ENCODE data around the gene PIEZO2.

The PIEZO2 gene

DNA sequence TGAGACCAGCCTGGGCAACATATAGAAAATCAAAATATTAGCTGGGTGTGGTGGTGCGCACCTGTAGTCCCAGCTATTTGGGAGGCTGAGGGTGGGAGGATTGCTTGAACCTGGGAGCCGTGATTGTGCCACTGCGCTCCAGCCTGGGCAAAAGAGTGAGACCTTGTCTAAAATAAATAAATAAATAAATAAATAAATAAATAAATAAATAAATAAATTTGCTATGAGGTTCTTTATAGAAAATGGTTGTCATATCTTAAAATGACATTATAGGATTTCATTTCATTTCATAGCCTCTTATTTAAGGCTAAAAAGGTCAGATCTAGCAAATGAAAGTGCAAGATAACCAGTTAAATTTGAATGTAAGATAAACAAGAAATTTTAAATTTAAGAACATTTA lies 430.6 kb downstream of the PIEZO2 start:
- no peak for DNase-seq

GRCh38 chr18:10715791-10716190 lies 433.6 kb downstream of the PIEZO2 start:
- DNase-seq, result peak in 1 of 2 experiments; percentile 19

- no peak for DNase-seq
These were observed 436.0 kb downstream of the PIEZO2 start for GRCh38 chr18:10713409-10713808.

DNA sequence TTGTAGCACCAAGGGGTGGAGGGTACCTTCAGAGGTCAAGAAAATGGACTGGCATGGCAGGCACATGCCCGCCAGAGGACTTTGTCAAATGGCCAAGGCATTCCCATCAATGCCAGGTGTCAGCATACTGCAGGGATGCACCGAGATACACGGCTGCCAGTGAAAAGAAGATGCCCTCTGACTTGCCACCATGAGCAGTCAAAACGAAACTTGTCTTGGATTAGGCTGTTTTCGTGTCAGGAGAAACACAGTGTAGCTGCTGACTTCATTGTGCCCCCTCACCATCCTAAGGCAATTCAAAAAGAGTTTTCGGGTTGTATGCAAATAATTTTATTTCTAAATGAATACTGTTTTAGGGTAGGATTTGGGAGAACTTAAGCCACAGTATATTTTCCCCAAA lies 442.1 kb downstream of the PIEZO2 start:
- DNase-seq, result no peak

DNA sequence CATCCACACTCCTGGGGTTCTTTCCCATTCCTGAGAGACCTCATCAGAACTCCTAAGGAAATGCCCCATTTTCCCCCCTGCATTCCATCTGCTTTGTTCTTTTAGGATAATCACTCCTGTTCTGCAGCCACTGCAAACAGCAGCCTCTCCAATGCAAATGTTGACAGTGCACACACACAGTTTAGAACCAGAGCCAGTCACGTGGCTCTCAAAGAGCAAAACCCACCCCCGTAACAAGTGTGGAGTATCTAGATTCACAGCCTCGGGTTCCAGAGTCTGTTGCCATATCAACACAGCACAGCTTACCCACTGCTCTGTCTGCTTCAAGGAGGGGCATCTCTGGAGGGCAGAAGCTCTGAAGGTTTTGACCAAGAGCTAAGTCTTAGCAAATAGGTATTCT lies 443.6 kb downstream of the PIEZO2 start:
- DNase-seq, result no peak

DNA sequence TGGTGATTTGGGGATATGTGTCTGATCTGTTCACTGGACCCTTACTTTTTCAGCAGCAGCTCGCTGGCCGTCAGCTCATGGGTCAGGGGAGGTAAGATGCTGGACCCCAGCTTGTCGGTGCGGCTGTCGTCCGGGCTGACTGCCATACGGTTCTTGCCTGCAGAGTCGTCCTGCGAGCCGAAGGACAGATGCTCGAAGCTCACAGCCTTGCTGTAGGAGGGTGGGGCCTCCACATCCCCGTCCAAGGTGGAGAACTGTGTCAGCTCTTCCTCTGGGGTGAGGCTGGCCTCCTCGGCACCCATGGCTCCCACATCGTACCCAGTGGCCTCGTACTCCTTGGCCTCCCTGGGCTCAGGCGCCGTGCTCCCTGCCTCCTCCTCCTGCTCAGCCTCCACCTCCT lies 444.1 kb downstream of the PIEZO2 start:
- no peak for DNase-seq

GRCh38 chr18:10702206-10702605 lies 447.2 kb downstream of the PIEZO2 start:
- no peak for DNase-seq

- no peak for DNase-seq
These were observed 459.0 kb downstream of the PIEZO2 start for GRCh38 chr18:10690366-10690765.

GRCh38 chr18:10690035-10690329 lies 459.4 kb downstream of the PIEZO2 start:
- DNase-seq, result no peak

DNA sequence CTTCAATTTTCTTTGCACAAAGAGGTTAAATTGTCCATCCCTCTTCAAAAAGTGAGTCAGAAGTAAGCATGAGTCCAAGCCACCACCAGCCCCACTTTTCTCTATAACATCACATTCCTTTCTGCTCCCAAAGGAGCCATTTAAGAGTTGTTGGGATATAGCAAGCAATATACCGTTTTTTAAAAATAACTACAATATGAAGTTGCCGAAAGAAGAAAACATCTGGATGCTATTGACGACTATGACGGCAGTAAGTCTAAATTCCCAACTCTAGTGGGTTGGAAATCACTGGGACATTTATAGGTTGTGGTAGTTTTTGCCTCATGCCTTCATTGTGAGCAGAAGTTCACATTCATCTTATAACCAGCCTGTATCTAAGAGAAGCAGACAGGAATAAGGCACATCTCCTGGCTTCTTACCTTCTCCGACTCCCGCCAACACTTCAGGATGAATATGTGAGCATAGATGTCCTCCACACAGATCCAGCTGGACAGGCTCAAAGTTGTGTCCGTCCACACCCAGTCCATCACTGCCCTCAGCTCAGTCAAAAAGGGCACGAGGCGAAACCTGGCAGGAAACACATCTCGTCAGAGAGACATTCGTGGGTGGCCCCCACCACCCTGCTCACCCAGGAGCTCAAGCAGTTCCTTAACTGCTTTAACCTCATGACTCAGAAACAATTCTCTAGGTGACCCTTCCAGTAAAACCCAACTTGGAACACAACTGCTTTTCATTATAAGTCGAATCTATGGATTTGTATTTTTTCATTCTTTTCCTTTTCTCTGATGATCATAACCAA lies 459.9 kb downstream of the PIEZO2 start:
- DNase-seq, result no peak

DNA sequence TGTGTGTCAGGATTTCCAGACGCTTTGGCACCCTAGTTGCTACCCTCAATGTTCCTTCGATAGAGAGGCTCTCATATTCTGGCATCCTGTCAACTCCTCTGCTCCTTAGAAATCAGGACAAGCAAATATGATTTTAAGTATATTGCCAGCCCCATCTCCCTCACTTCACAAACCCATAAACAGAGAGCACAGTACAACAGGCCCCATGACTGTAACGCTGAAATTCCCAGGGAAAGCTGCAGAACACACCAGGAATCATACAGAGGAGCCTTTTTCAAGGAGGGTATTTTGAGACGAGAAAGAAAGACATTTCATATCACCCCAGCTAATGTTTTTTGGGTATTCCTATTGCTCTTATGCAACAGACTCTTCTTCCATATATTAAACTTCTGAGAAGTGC lies 460.6 kb downstream of the PIEZO2 start:
- no peak for DNase-seq

DNA sequence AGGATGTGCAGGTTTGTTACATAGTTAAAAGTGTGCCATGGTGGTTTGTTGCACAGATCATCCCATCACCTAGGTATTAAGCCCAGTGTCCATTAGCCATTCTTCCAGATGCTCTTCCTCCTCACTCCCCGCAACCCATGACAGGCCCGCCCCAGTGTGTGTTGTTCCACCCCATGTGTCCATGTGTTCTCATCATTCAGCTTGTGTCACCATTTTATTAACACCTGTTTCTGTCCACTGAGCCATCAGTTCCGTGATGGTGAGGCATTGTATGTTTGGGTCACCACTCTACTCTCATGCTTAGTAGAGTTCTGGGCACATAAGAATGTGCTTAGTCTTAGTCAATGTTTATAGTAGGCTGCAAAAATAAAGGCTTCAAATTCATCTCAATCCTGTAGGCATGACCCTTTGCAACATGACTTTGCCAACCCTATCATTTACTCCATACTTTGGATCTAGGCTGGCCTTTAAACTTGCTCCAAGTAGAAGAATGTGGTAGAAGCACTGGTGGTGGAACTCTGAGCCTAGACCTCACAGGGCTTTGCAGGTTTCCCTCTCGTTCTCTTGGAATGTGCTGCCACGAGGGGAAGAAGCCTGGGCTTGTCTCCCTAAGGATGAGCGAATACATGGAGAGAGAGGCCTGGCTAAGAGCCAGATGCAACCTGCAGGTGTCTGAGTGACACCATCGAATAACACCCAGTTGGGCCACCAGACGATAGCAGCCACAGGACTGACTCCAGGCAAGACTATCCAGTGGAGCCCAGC lies 462.0 kb downstream of the PIEZO2 start:
- DNase-seq, result no peak

DNA sequence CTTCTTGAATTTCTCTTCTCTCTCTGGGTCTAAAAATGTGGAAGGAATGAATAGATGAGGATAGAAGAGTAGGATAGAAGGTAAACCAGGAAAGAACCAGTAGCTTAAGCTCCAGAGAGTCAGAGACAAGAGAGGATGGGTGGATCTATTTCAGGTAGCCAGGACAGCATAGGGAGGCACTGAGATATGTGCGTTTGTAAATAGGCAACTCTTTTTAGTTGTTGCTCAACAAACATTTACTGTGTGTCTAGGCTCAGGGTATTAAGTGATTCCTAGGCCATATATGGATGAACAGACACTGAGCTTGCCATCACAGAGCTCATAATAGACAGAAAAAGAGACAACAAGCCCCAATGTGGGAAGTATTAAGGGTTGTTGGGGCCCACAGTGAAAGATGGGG lies 463.1 kb downstream of the PIEZO2 start:
- DNase-seq, result no peak

- no peak for DNase-seq
These were observed 463.9 kb downstream of the PIEZO2 start for GRCh38 chr18:10685484-10685883.

- DNase-seq, result no peak
These were observed 467.0 kb downstream of the PIEZO2 start for GRCh38 chr18:10682368-10682714.

DNA sequence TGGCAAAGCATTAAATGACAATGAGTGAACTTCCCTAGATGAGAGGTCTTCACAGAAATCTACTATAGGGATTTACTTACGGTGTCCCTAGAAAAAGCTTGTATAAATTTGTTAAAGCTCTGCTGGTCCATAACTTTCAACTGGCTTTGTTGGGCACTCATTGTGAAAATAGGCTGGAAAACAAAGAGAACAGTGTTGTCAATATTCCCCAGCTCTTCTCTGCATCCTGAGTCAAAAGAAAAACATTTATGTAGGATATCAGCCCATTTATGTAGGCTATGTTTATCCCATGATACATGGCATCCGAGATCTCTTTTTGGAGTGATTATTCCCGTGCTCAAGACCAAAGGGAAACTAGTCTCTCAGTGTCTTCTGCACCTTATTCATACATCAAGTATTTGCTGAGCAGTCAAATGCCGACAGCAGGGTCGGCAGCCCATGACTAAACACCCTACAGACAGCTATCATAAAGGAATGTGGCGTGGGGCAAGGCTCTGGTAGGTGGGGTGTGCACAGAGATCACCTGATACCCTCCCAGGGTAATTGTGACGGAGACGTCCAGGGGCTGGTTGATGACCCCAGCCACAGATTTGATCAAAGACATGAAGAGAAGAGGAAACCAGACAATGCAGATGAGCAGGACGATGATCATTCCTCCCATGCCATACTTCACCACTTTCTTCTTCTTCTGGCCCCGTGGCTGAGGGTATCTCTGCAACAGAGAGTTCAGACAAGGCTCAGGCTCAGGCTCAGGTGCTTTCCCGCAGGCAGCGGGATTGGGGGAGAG lies 467.6 kb downstream of the PIEZO2 start:
- DNase-seq, result no peak

DNA sequence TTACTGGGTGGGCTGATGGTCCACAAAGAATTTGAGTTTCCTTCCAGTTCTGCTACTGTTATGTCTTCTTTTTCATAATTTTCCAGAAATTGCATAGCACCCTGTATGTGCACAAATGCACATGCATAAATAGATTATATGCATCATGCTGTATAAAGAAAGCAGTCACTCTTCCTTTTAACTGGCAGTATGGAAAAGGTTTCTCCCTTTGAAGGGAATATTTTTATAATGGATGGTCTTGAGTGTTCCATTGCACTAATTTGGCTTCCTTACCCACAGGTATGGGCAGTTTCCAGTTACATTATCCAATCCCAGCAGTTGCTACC lies 469.1 kb downstream of the PIEZO2 start:
- DNase-seq, result no peak

DNA sequence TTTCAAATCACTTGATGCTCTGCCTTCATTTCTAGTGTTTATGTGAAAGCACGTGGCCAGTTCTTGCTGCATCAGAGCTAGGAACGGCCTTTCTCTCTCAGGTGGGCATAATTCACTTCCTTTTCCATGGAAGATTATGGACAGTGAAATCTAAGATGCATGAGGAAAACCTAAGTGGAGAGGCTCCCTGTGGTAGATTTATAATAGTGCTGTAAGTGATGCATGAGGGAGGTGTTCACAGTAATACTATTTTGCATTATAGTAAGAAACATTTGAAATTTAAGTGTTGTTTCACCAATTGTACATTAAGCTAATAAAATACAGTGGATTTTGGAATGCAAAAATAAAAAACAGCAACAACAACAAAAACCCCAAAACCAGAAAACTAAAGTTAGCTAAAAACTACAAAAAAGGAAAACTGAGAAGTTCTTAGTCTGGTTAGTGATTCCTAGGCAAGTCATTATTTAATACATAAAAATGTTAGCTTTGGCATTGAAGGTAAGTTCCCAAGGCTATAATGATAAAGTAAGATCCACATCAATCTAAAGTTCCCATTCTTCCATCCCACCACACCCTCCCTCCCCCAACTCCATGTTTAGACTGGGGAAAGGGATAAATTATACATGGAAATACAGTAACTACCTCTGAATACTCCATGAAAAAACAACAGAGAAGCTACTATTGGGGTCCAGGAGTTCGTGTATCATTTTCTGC lies 469.7 kb downstream of the PIEZO2 start:
- no peak for DNase-seq

GRCh38 chr18:10671441-10671840 lies 477.9 kb downstream of the PIEZO2 start:
- no peak for DNase-seq

DNA sequence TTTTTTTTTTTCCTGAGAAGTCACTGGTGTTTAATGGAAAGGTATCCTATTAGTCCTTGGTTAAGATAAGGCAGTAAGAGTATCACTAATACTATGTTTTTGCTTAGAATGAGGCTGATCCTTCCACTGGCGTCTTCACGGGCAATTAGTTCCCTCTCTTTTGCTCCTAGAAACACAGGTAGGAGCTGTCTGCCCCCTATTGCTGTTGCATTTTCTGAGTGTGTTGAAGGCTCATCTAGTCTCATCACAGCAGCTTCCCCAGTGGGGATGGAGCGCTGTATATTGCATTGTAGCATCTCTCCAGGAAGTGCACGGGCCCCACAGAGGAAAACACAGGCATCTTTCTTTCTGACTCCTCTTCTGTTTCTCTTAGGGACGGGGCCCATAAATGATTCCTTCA lies 478.5 kb downstream of the PIEZO2 start:
- DNase-seq, result no peak

GRCh38 chr18:10669441-10670100 lies 479.8 kb downstream of the PIEZO2 start:
- peak in 1 of 2 experiments; percentile 34 for DNase-seq

GRCh38 chr18:10663750-10664149 lies 485.6 kb downstream of the PIEZO2 start:
- DNase-seq, result no peak

- peak in 1 of 2 experiments; percentile 44 for DNase-seq
These were observed 488.1 kb downstream of the PIEZO2 start for GRCh38 chr18:10661317-10661716.
